C4-2B (cell line): ENCODE data around the gene CEP20.

ENCODE experiments used
- ZFX ChIP-seq: fragments of 450-650 bp; IDR thresholded peaks from 2 replicates; pipeline ENCODE4 v1.6.1; 2017
- TF ChIP-seq, protein P1 (sequence below): fragments of 450-650 bp; conservative IDR thresholded peaks from 2 replicates; pipeline ENCODE4 v1.5.1; 2017; ENCODE audit warnings: mild to moderate bottlenecking

DNA sequence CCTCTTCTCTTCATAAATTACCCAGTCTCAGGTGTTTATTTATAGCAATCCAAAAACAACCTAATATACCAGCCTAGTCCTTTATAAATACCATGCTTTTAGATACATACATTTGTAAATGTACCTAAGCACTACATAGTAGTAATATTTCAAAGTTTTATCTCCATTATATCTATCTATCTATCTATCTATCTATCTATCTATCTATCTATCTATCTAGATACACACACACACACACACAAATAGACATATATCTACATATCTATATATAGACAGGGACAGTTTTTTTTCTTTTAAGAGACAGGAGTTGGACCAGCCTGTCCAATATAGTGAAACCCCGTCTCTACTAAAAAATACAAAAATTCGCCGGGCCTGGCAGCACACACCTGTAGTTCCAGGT lies 5.8 kb downstream of the CEP20 start:
- TF ChIP-seq, protein P1, sequence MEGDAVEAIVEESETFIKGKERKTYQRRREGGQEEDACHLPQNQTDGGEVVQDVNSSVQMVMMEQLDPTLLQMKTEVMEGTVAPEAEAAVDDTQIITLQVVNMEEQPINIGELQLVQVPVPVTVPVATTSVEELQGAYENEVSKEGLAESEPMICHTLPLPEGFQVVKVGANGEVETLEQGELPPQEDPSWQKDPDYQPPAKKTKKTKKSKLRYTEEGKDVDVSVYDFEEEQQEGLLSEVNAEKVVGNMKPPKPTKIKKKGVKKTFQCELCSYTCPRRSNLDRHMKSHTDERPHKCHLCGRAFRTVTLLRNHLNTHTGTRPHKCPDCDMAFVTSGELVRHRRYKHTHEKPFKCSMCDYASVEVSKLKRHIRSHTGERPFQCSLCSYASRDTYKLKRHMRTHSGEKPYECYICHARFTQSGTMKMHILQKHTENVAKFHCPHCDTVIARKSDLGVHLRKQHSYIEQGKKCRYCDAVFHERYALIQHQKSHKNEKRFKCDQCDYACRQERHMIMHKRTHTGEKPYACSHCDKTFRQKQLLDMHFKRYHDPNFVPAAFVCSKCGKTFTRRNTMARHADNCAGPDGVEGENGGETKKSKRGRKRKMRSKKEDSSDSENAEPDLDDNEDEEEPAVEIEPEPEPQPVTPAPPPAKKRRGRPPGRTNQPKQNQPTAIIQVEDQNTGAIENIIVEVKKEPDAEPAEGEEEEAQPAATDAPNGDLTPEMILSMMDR, result no peak
- no peak for TF ChIP-seq ZFX
